Measurements from ENCODE around the gene FLRT1. TPM values are rescaled to one million over a fixed set of nuclear protein-coding genes. Genes with fewer than 3 reads are reported as not detected.

Gene FLRT1
- total RNA-seq: not detected
- 4.2 TPM for polyA plus RNA-seq (2013, experiment 1 of 2)
- 3.8 TPM for polyA plus RNA-seq (2013, experiment 2 of 2)
- long read RNA-seq, experiment 1: 0 reads
- long read RNA-seq, experiment 2: 0 reads
- long read RNA-seq, experiment 3: 0 reads
- long read RNA-seq, experiment 4: 0 reads

DNA sequence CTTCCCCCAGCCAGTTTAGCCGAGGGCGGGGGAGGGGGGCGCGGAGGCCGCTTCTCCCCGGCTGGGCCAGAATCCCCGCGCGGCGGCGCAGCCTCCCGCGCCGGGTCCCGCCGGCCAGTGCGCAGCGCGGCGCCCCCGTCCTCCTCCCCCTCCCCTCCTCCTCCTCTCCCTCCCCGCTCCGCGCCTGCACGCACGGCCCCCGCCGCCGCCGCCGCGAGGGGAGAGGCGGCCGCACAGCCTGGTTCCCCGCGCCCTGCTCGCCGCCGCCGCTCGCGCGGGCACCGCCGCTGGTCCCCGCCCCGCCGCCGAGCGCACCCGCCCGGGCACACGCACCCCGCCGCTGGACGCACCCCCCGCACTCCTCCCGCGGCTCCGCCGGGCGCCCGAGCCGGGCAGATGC lies at the start of gene FLRT1:
Gene FLRT1 (plus strand): TSS at position 356 of the 400 bp plus-strand sequence. CDS start 80,337 bp downstream, outside the sequence.
- Mint-ChIP-seq H3K9me3 (no peaks in the 10 kb centered on the region), H3K27ac (no peak within 1 kb of the TSS), H3K36me3 (ENCODE audit: low read depth) (no peaks in the 10 kb centered on the region), H3K4me1 (peaks cover 2% of the 10 kb centered on the region), H3K4me3 (peak within 1 kb of the TSS; percentile 52), H3K27me3 (ENCODE audit: insufficient read depth) (peaks cover 92% of the 10 kb centered on the region)
- DNase-seq: no peak
- H3K36me3 ChIP-seq (ENCODE audit: control insufficient read depth, insufficient read depth, low read length): no peaks in the 10 kb centered on the region
- H3K9me3 ChIP-seq (ENCODE audit: control insufficient read depth, low read length): no peaks in the 10 kb centered on the region
- WGBS, 2 experiments (ENCODE audit: insufficient coverage in 1 of 2, insufficient read length in 1 of 2): 0% methylated on average over 1 to 47 of the region's 64 CpGs
- H3K4me1 ChIP-seq (ENCODE audit: control insufficient read depth, insufficient read depth, low read length): no peaks in the 10 kb centered on the region
- TF ChIP-seq, protein P1, sequence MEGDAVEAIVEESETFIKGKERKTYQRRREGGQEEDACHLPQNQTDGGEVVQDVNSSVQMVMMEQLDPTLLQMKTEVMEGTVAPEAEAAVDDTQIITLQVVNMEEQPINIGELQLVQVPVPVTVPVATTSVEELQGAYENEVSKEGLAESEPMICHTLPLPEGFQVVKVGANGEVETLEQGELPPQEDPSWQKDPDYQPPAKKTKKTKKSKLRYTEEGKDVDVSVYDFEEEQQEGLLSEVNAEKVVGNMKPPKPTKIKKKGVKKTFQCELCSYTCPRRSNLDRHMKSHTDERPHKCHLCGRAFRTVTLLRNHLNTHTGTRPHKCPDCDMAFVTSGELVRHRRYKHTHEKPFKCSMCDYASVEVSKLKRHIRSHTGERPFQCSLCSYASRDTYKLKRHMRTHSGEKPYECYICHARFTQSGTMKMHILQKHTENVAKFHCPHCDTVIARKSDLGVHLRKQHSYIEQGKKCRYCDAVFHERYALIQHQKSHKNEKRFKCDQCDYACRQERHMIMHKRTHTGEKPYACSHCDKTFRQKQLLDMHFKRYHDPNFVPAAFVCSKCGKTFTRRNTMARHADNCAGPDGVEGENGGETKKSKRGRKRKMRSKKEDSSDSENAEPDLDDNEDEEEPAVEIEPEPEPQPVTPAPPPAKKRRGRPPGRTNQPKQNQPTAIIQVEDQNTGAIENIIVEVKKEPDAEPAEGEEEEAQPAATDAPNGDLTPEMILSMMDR (conservative IDR thresholded peaks at IDR 0.05): no peak
- peaks cover 80% of the 10 kb centered on the region for H3K27me3 ChIP-seq (ENCODE audit: control insufficient read depth, insufficient read depth, low read length, poor library complexity, severe bottlenecking)
- no peak within 1 kb of the TSS for H3K27ac ChIP-seq (ENCODE audit: low read depth, low read length)
- H3K4me3 ChIP-seq (ENCODE audit: low read length): peak within 1 kb of the TSS; percentile 60
- no peak within 1 kb of the TSS for H3K9ac ChIP-seq (ENCODE audit: extremely low read depth, low read length, poor library complexity, severe bottlenecking)

DNA sequence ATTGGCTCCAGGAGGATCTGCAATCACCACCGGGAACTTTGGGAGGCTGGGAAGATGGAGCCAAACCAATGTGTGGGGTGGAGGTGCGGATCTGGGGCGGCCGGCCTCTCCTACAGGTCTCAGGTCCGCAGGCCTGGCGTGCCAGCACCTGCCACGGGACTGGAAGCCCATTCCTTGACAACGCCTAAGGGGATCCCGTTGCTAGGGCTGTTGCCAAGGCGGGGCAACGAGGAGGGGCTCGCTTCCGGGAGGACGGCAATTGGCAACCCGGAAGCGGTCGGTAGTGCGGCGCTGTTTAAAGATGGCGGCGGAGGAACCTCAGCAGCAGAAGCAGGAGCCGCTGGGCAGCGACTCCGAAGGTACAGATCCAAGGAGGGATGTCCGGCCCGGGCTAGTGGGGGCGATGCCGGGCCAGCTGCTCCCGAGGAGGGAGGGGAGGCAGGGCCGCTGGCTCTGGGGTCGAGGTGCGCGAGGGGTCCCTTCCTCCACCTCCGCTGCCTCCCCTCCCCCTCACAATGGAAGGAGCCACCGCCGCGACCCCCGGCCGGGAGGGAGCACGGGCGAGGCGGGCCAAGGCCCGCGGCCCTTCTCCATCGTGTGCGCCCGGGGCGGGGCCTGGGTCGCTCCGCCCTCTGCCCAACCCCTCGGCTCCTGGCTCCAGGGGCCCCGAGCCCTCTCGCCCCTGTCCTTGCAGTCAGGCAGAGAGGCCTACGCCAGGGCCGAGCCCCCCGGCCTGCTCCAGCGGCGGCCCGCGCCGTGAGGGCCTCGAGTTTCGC lies 49.4 kb upstream of the FLRT1 start, which contains the start of gene OTUB1:
Gene OTUB1 (plus strand): TSS at position 283 of the 776 bp plus-strand sequence. CDS start 19 bp downstream, at position 302.
- Histone ChIP-seq H3K27me3 (ENCODE audit: control insufficient read depth, insufficient read depth, low read length, poor library complexity, severe bottlenecking) (no peaks in the 10 kb centered on the region), H3K9ac (ENCODE audit: extremely low read depth, low read length, poor library complexity, severe bottlenecking) (peak within 1 kb of the TSS; percentile 79), H3K9me3 (ENCODE audit: control insufficient read depth, low read length) (no peaks in the 10 kb centered on the region), H3K36me3 (ENCODE audit: control insufficient read depth, insufficient read depth, low read length) (peaks cover 31% of the 10 kb centered on the region), H3K4me1 (ENCODE audit: control insufficient read depth, insufficient read depth, low read length) (peaks cover 3% of the 10 kb centered on the region), H3K4me3 (ENCODE audit: low read length) (peak within 1 kb of the TSS; percentile 89), H3K27ac (ENCODE audit: low read depth, low read length) (peak within 1 kb of the TSS; percentile 96)
- H3K9me3 Mint-ChIP-seq: no peaks in the 10 kb centered on the region
- peak within 1 kb of the TSS; percentile 84 for H3K4me3 Mint-ChIP-seq
- H3K27me3 Mint-ChIP-seq (ENCODE audit: insufficient read depth): no peaks in the 10 kb centered on the region
- TF ChIP-seq, protein P1 (conservative IDR thresholded peaks at IDR 0.05): peak; percentile 11
- H3K27ac Mint-ChIP-seq: peak within 1 kb of the TSS; percentile 97
- whole genome bisulfite sequencing, 2 experiments (ENCODE audit: insufficient coverage in 1 of 2, insufficient read length in 1 of 2): 0% methylated on average over 29 to 59 of the region's 63 CpGs
- DNase-seq: peak; percentile 99
- peaks cover 18% of the 10 kb centered on the region for H3K4me1 Mint-ChIP-seq
- peaks cover 27% of the 10 kb centered on the region for H3K36me3 Mint-ChIP-seq (ENCODE audit: low read depth)

DNA sequence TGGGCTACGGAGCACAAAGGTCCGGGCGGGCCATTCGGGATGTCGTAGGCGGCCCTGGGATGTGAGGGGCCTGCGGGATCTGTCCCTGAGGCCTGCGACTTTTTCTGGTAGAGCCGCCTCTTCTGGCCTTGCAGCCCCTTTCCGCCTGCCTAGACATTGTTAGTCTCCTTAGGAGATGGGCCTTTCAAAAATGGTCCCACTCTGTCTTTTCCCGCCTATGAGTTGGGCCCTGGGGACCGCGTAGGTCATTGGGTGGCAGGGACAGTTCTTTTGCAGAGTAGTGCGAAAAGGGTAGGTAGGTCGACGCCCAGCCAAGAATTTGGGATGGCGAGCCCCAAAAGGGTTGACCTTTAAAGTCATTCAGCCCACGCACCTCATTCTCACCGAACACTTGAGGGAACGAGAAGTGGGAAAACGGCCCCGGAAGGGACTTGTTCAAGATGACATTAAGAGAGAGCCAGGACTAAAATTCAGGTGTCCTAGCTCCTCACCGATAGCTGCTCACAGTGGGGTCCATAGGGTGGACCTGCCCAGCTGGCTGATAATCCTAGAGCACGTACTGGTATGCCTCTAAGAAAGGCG lies 48.7 kb upstream of the FLRT1 start:
- peaks cover 34% of the 10 kb centered on the region for H3K36me3 Mint-ChIP-seq (ENCODE audit: low read depth)
- no peak for DNase-seq
- Histone ChIP-seq H3K4me1 (ENCODE audit: control insufficient read depth, insufficient read depth, low read length) (peaks cover 3% of the 10 kb centered on the region), H3K27me3 (ENCODE audit: control insufficient read depth, insufficient read depth, low read length, poor library complexity, severe bottlenecking) (no peaks in the 10 kb centered on the region), H3K36me3 (ENCODE audit: control insufficient read depth, insufficient read depth, low read length) (peaks cover 36% of the 10 kb centered on the region), H3K9ac (ENCODE audit: extremely low read depth, low read length, poor library complexity, severe bottlenecking) (peak overlapping the region; percentile 79), H3K9me3 (ENCODE audit: control insufficient read depth, low read length) (no peaks in the 10 kb centered on the region), H3K4me3 (ENCODE audit: low read length) (peak overlapping the region; percentile 89), H3K27ac (ENCODE audit: low read depth, low read length) (peak overlapping the region; percentile 96)
- 41 to 53% methylated on average over 16 to 25 of the region's 25 CpGs for WGBS, 2 experiments (ENCODE audit: insufficient coverage in 1 of 2, insufficient read length in 1 of 2)
- H3K27ac Mint-ChIP-seq: peak overlapping the region; percentile 66
- H3K4me1 Mint-ChIP-seq: peaks cover 18% of the 10 kb centered on the region
- TF ChIP-seq, protein P1 (conservative IDR thresholded peaks at IDR 0.05): no peak
- H3K27me3 Mint-ChIP-seq (ENCODE audit: insufficient read depth): no peaks in the 10 kb centered on the region
- no peaks in the 10 kb centered on the region for H3K9me3 Mint-ChIP-seq
- H3K4me3 Mint-ChIP-seq: peak overlapping the region; percentile 84
